Mesodermal cell (in vitro differentiated cells): ENCODE data around the gene TICRR.

Experiments
- H3K27ac ChIP-seq: 2 replicates; pipeline ENCODE4 v1.7.0; 2013; ENCODE audit warnings: mild to moderate bottlenecking, low read depth, low read length, moderate library complexity; ENCODE audit not compliant: severe bottlenecking
- H3K36me3 ChIP-seq: 2 replicates; pipeline ENCODE4 v1.7.1; 2013; ENCODE audit warnings: mild to moderate bottlenecking, low read length, moderate library complexity; ENCODE audit not compliant: control insufficient read depth, insufficient read depth
- H3K4me1 ChIP-seq: one replicate; pipeline ENCODE4 v1.7.1; 2013; ENCODE audit warnings: mild to moderate bottlenecking, low read length; ENCODE audit not compliant: insufficient read depth, control insufficient read depth, poor library complexity, severe bottlenecking
- H3K4me3 ChIP-seq: 2 replicates; pipeline ENCODE4 v1.7.0; 2013; ENCODE audit warnings: low read length, control low read depth, mild to moderate bottlenecking; ENCODE audit not compliant: insufficient read depth, poor library complexity, severe bottlenecking; ENCODE audit errors: extremely low read depth
- H3K9me3 ChIP-seq: 2 replicates; pipeline ENCODE4 v1.7.1; 2013; ENCODE audit warnings: mild to moderate bottlenecking, low read length, moderate library complexity; ENCODE audit not compliant: control insufficient read depth
- WGBS, 2 experiments: methylation state at CpG; one replicate each; pipeline ENCODE4 v1.1.5; 2013; ENCODE audit warnings: missing lambda C conversion rate in 2 of 2; ENCODE audit not compliant: insufficient coverage in 2 of 2; 5-methylcytosine and 5-hydroxymethylcytosine counted together

TICRR gene

DNA sequence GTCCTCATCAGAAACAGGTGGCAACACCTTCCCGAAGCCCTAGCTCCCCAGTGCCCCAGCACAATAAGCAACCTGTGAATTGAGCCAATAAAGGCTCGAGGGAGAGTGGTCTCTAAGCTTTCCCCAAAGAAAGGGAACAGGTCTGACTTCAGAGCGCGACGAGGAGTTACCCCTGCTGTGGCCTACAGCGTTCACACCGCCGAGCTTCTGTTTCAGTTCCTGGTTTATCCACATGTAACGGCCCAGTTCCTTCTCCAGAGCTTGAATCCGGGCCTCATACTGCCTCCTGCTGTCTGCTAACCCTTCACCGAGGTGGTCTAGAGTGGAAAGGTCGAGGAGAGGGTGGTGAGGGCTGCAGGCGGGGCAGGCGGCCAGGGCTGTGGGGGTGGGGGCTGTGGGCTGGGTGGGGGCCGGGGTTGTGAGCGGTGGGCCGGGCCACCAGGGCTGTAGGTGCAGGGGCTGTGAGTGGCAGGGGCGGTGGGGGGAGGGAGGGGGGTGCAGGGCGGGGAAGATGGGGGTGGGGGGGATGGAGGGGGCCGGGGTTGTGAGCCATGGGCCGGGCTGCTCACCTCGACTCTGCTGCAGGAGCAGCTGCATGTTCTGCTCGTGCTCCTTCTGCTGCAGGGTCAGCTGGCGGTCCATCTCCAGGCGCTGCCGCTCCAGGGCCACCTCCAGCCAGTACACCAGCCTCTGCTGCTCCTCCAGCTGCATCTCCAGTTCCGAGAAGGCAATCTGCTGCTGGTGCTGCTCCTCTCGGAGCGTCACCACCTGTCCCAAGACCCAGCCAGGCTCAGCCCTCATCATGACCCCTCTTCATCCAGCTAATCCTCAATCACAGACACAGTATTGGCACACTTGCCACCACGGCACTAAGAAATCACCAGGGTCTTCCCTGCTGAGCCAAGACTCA lies 53.8 kb downstream of the TICRR start:
- Histone ChIP-seq H3K4me3 (no peak overlapping the region), H3K4me1 (no peaks in the 10 kb centered on the region), H3K36me3 (peaks cover 97% of the 10 kb centered on the region), H3K27ac (no peak overlapping the region), H3K9me3 (peaks cover 8% of the 10 kb centered on the region)
- WGBS, 2 experiments: 92 to 97% methylated on average over 17 to 22 of the region's 30 CpGs

DNA sequence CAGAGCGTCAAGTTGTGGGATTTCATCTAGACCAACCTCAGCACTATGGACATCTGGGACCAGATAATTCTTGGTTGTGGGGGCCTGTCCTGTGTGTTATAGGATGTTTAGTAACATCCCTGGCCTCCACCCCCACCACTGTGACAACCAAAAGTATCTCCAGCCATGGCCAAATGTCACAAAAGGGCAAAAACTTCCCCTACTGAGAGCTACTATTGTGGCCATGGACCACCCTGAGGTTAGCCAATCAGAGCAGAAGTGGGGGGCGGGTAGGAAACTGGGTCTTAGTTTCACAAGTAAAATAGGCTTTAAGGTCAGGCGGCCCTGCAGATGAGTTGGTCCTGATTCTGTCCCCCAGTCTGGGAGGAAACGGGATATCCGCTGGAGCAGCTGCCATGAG lies 54.6 kb downstream of the TICRR start:
- Histone ChIP-seq H3K36me3 (peaks cover 90% of the 10 kb centered on the region), H3K4me1 (no peaks in the 10 kb centered on the region), H3K4me3 (no peak overlapping the region), H3K27ac (no peak overlapping the region), H3K9me3 (peaks cover 8% of the 10 kb centered on the region)
- WGBS, 2 experiments: 91 to 97% methylated on average over 4 of the region's 5 CpGs

DNA sequence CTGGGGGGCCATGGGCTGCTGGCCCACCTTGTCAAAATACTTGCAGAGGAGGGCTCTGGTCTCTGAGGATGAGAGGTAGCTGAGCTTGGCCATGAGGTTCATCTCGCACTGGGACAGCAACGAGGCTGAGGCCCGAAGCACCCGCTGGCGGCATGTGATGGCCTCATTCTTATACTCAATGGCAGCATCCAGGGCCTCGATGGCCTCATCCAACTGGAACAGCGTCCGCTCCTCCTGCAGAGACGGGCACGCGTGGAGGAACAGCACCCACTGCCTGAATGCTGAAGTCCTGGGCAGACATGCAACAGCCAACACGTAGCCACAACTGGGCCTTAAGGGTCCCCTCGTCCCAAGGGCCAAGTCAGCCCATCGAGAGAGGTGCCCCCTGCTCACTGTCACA lies 55.0 kb downstream of the TICRR start:
- no peak overlapping the region for H3K27ac ChIP-seq
- H3K9me3 ChIP-seq: peaks cover 8% of the 10 kb centered on the region
- no peaks in the 10 kb centered on the region for H3K4me1 ChIP-seq
- 95% methylated on average over 14 of the region's 14 CpGs for WGBS, 2 experiments
- H3K36me3 ChIP-seq: peaks cover 86% of the 10 kb centered on the region
- no peak overlapping the region for H3K4me3 ChIP-seq

DNA sequence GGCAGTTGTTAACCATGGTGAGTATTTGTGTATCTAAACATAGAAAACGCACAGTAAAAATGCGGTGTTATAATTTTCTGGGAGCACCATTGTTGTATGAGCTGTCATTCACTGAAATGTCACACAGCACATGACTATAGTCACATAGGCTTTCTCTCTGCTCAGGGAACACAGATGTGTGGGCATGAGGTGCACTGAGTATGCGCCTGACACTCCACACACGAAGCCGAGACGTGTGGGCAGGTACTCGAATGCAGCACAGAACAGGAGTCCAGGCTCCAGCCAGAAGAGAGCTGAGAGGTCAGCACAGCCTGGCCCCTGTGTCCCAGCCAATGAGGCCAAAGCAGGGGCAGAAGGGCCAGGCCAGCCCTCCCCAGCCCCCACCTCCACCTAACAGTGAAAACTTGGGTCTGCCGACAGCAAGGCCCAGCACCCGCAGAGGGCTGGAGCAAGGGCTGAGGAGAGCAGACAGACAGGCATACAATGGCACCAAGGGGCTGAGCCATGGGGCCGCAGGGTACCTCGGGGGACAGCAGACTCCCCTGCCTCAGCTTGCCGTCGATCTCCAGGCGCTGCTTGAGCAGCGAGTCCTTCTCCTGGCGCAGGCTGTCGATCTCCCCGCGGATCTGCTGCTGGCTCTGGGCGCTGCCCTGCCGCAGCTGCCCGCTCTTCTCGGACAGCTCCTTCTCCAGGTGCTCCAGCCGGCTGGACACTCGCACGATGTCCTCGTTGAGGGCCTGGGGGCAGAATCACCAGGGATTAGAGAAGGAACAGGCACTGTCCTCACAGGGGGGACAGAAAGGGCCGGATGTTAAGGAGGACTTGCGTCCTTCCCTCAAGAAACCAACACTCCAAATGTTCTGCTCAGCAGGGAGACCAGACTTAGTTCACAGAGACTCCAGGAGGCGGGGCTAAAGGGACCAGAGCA lies 56.0 kb downstream of the TICRR start:
- H3K36me3 ChIP-seq: peaks cover 76% of the 10 kb centered on the region
- no peak overlapping the region for H3K27ac ChIP-seq
- H3K4me3 ChIP-seq: no peak overlapping the region
- WGBS, 2 experiments: 89 to 92% methylated on average over 26 to 28 of the region's 30 CpGs
- no peaks in the 10 kb centered on the region for H3K4me1 ChIP-seq
- H3K9me3 ChIP-seq: peaks cover 8% of the 10 kb centered on the region

DNA sequence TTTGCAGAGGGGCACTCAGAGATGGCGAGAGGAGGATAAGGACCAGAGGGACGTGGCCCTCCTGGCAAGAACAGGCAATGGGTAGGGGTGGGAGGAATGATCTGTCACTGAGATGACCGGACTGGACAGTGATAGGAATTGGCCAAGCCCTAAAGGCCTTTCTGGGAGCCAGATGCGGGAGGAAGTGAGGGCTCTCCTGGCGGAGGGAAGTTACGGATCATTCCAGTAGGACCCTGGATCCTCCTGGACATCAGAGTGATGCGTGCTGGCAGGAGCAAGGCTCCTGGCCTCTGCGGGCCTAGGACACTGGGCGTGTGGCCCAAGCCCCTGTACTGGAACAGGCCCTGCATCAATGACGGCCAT lies 56.6 kb downstream of the TICRR start:
- Histone ChIP-seq H3K9me3 (peaks cover 8% of the 10 kb centered on the region), H3K36me3 (peaks cover 70% of the 10 kb centered on the region), H3K4me1 (no peaks in the 10 kb centered on the region), H3K4me3 (no peak overlapping the region), H3K27ac (no peak overlapping the region)
- WGBS, 2 experiments: 87 to 95% methylated on average over 7 to 10 of the region's 10 CpGs

DNA sequence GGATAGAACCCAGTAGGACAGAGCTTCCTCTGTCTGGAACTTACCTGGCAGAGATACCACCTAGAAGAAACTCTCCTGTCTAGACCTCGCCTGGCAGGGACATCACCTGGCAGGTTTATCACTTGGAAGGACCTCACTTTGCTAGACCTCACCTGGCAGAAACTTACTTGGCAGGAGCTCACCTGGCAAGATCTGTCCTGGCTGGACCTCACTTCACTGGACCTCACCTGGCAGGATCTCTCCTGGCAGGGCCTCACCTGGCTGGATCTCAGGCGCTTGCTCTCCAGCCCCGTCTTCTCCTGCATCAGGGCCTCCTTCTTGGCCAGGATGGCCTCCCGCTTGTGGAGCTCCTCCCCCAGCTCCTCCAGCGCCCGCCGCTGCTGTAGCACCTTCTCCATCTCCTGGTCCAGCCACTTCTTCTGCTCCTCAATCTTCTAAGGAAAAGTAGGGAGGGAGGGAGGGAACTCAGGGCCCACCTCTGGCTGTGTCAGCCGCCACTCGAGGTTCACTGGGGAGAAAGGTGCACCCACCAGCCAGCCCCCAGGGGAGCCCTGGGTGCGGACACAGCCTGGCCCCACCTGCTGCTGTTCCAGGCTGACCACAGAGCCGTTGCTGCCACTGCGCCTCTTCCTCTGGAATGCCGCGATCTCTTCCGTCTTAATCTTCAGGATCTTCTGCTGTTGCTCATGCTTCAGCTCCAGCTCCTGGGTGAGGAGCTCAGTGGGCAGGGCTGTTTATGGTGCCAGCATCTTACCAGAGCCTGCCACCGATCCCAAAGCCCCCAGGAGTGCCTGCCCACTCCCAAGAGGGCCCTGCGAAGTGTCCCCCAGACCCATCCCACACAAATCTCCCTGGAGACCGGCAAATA lies 57.5 kb downstream of the TICRR start:
- H3K9me3 ChIP-seq: peaks cover 8% of the 10 kb centered on the region
- H3K4me1 ChIP-seq: no peaks in the 10 kb centered on the region
- WGBS, 2 experiments: 95 to 96% methylated on average over 14 of the region's 18 CpGs
- no peak overlapping the region for H3K27ac ChIP-seq
- H3K4me3 ChIP-seq: no peak overlapping the region
- peaks cover 61% of the 10 kb centered on the region for H3K36me3 ChIP-seq

DNA sequence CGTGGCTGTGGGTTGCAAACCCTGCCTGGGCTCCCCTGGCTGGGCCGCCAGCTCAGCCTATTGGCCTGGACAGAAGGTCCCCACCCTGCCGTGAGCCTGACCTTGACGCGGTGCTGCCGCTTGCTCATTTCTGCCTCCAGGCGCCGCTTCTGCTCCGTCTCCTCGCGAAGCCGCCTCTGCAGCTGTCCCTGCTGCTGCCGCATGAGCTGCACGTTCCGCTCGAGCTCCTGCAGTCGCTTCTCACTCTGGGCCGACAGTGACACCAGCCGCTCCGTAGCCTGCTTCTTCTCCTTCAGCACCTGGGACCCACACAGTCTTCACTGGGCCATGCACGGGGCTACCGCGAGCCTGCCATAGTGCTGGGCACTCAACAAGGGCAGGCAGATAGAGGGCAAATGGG lies 58.3 kb downstream of the TICRR start:
- Histone ChIP-seq H3K36me3 (peaks cover 53% of the 10 kb centered on the region), H3K4me1 (no peaks in the 10 kb centered on the region), H3K27ac (no peak overlapping the region), H3K4me3 (no peak overlapping the region), H3K9me3 (peaks cover 8% of the 10 kb centered on the region)
- WGBS, 2 experiments: 90 to 91% methylated on average over 14 to 20 of the region's 23 CpGs

DNA sequence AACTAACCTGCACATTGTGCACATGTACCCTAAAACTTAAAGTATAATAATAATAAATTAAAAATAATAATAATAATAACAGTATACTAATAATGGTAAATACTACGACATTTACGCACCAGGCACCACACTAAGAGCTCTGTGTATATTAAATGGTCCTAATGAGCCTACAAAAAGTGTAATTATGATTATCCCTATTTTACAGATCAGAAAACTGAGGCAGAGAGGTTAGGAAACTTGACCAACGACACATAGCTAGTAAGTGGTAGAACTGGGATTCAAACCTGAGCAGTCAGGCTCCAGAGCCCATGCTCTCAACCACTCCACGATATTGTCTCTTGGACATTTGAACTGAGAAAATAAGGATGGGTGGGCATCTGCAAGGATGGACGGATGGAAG lies 65.0 kb downstream of the TICRR start:
- no peaks in the 10 kb centered on the region for H3K4me1 ChIP-seq
- peaks cover 41% of the 10 kb centered on the region for H3K36me3 ChIP-seq
- 95 to 100% methylated on average over 3 of the region's 5 CpGs for WGBS, 2 experiments
- H3K4me3 ChIP-seq: no peak overlapping the region
- H3K9me3 ChIP-seq: no peaks in the 10 kb centered on the region
- H3K27ac ChIP-seq: no peak overlapping the region

DNA sequence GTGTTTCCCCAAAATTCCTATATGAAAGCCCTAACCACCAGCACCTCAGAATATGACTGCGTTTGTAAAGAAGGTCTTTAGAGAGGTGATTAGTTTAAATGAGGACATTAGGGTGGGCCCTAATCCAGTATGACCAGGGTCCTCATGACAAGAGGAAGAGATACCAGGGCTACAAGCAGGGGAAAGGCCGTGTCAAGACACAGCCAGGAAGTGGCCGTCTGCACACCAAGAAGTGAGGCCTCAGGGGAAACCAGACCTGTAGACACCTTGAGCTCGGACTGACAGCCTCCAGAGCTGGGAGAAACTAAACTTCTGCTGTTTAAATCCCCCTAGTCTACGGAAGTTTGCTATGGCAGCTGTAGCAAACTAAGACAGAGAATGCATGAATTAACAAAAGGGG lies 65.8 kb downstream of the TICRR start:
- Histone ChIP-seq H3K27ac (no peak overlapping the region), H3K36me3 (peaks cover 47% of the 10 kb centered on the region), H3K4me3 (no peak overlapping the region), H3K4me1 (no peaks in the 10 kb centered on the region), H3K9me3 (no peaks in the 10 kb centered on the region)
- 87 to 97% methylated on average over 4 of the region's 5 CpGs for WGBS, 2 experiments

DNA sequence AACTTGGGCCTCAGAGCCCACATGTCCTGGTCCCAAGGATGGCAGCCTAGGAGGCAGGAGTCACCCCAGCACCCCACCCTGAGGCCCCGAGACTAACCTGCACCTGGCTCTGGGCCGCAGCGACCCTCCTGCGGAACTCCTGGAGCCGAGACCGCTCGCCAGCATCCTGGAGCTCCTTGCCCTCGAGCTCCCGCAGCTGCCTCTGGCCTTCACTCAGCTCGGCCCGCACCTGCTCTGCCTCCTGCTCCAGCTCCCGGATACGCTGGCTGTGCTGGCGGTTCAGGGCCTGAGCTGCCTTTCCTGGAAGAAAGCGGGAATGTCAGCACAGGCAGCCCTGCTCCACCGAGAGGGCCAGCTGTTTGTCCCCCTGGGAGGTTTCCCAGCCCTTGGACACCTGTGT lies 66.8 kb downstream of the TICRR start:
- Histone ChIP-seq H3K27ac (no peak overlapping the region), H3K9me3 (no peaks in the 10 kb centered on the region), H3K36me3 (peaks cover 55% of the 10 kb centered on the region), H3K4me3 (no peak overlapping the region), H3K4me1 (no peaks in the 10 kb centered on the region)
- 97 to 98% methylated on average over 16 of the region's 16 CpGs for WGBS, 2 experiments
